ENCODE results near the gene RBSN. TPM values are rescaled to one million over a fixed set of nuclear protein-coding genes. Genes with fewer than 3 reads are reported as not detected.
"Not testable (repeated sequence)": the region's sequence is repeated elsewhere in the genome, so short reads cannot be mapped to it uniquely, and the experiment has no call there.

RBSN gene
- 10 to 100 TPM; 37.2 to 38.7 TPM for total RNA-seq
- total RNA-seq, result 28.5 to 46.0 reads per million in 2 donors

DNA sequence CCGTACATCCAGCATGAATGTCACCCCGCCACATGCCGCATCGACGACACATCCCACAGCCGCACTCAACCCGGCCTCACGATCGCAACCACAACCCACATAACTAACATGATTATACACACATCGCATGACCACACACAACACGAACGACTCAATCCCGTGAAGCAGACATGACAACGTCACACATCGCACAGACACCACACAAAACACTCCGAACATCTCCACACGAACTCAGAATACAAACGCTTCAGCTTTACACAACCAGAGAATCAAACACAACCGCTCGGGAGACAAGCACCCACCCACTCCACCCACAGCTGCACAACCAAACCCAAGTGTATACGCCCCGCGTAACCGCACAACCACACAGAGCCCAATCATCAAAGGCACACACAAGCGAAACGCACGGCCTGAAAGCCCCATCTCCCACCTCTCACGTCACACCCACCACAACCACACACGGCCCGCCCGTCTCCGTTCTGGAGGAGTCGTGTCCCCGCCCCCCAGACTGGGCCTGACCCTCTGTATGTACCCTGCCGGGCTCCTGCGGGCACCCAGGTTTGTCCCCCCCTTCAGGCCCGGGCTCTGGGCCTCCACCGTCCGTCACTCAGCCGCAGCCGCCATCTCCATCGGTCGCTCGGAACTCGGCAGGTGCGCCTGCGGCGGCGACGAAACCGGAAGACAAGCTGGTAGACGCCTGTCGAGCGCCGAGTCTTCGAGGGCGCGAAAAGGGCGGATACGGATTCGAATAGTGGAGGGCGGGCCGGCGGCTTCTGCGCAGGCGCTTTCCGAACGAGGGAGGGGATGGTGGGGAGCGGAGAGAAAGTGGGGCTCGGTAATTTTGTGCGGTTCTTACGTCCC lies at the start of gene RBSN:
TSS of gene RBSN (minus strand) at position 646 of the 861 bp plus-strand sequence. CDS start 3,028 bp downstream, outside the sequence.
- Mint-ChIP-seq H3K36me3 (ENCODE audit: low read depth) (peaks cover 7% of the 10 kb centered on the region), H3K27me3 (no peaks in the 10 kb centered on the region), H3K4me1 (peaks cover 23% of the 10 kb centered on the region)

DNA sequence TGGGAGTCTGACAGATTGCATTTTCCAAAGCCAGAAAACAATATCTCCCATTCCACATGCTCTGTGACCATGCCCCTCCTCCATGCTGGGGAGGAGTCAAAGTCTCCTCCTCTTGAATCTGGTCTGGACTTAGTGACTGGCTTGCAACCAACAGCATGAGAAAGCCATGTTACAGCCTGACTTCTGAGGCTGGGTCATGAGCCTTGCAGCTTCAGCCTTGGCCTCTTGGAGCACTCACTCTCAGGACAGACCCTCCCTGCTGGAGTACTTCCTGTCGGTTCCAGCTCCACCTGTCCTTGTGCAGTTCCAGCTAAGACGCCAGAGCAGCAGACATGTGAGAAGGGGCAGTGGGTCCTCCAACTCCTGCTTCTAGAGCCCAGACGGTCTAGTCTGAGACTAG lies 49.7 kb upstream of the RBSN start:
- Mint-ChIP-seq H3K27ac (no peak overlapping the region), H3K27me3 (peaks cover 57% of the 10 kb centered on the region), H3K4me3 (no peak overlapping the region), H3K4me1 (no peaks in the 10 kb centered on the region), H3K36me3 (ENCODE audit: low read depth) (peaks cover 4% of the 10 kb centered on the region)
- DNase-seq (no peak), ATAC-seq (no peak)
- no peaks in the 10 kb centered on the region for H3K9me3 ChIP-seq (ENCODE audit: control insufficient read depth, low read length, poor library complexity, severe bottlenecking)

More for the DNA sequence above, at the start of gene RBSN:
- Mint-ChIP-seq H3K4me3 (peak within 1 kb of the TSS; percentile 92), H3K27ac (peak within 1 kb of the TSS; percentile 92)
- DNase-seq, result peak; percentile 90 to 94 (median 90)
- no peaks in the 10 kb centered on the region for H3K9me3 ChIP-seq (ENCODE audit: control insufficient read depth, low read length, poor library complexity, severe bottlenecking)
- ATAC-seq, result peak; percentile 82

DNA sequence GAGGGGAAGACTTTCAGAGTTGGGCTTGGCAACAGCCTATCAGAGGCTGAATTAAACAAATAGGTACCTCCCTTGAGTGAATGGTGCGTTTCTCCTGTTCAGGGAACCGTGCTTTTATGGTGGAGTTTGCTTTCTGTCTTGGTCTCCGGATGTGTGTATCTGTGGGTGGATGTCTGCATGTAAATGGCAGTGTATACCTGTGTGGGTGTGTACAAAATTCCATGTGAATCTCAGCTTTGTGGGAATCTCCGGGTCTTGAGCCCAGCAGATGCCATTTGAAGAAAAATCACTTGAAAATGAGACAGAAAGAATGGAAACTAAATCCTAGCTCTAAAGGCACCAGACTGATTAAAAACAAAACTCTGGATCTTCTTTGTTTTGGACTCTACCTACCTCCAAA lies 37.9 kb upstream of the RBSN start:
- not testable (repeated sequence) for H3K4me3 Mint-ChIP-seq; H3K27ac Mint-ChIP-seq; H3K36me3 Mint-ChIP-seq (ENCODE audit: low read depth); DNase-seq; ATAC-seq; H3K4me1 Mint-ChIP-seq; H3K9me3 ChIP-seq (ENCODE audit: control insufficient read depth, low read length, poor library complexity, severe bottlenecking)
- peaks cover 41% of the 10 kb centered on the region for H3K27me3 Mint-ChIP-seq

DNA sequence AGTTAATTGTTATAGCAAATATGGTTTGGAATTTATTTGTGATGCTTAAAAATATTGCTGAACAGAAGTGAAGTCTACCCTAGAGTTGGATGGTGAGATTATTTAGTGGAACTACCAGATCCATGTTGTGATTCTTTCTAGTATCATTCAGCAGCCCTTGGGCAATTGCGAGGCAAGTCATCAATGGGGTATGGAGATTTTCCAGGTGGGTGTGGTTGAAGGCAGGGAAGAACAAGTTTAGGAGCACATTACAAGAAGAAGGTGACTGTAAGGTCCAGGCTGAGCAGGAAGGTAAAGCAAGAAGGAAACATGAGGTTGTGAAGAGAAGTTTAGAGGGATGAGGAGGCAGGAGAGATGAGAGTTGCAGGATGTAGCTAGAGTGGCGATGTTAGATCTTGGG lies 36.0 kb upstream of the RBSN start:
- H3K36me3 Mint-ChIP-seq (ENCODE audit: low read depth); H3K4me3 Mint-ChIP-seq: not testable (repeated sequence)

DNA sequence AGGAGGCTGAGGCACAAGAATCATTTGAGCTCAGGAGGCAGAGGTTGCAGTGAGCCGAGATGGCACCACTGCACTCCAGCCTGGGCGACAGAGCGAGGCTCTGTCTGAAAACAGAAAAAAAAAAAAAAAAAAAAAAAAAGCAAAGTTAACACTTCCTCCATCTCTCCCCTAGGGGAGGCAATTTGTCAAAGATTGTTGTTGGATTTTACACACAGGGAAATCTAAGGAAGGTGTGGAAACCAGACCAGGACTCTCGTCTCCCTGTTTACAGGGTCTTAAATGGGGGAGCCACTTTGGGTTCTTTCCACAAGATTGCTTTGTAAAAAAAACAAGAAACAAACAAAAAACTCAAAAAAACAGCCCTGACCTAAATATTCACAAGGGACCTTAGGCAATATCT lies 29.5 kb upstream of the RBSN start:
- DNase-seq; H3K4me3 Mint-ChIP-seq; H3K4me1 Mint-ChIP-seq; H3K9me3 ChIP-seq (ENCODE audit: control insufficient read depth, low read length, poor library complexity, severe bottlenecking); ATAC-seq; H3K36me3 Mint-ChIP-seq (ENCODE audit: low read depth); H3K27ac Mint-ChIP-seq: not testable (repeated sequence)
- peaks cover 13% of the 10 kb centered on the region for H3K27me3 Mint-ChIP-seq

More for the DNA sequence above, 36.0 kb upstream of the RBSN start:
- not testable (repeated sequence) for ATAC-seq; H3K4me1 Mint-ChIP-seq; H3K27ac Mint-ChIP-seq; H3K9me3 ChIP-seq (ENCODE audit: control insufficient read depth, low read length, poor library complexity, severe bottlenecking); DNase-seq
- H3K27me3 Mint-ChIP-seq, result peaks cover 34% of the 10 kb centered on the region

DNA sequence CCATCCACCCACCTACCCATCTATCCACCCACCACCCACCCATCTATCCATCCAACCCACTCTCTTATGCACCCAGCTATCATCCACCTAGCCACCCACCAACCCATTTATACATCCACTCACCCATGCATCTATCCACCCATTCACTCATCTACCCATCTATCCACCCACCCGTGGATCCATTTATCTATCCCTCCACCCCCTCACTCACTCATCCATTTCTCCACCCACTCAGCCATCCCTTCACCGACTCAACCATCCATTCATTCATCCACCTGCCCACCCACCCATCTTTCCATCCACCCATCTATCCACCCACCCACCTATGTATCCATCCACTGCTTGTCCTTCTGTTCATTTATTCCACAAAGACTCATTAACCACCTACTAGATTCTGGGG lies 28.0 kb upstream of the RBSN start:
- ATAC-seq; H3K36me3 Mint-ChIP-seq (ENCODE audit: low read depth); DNase-seq; H3K9me3 ChIP-seq (ENCODE audit: control insufficient read depth, low read length, poor library complexity, severe bottlenecking); H3K27me3 Mint-ChIP-seq; H3K4me3 Mint-ChIP-seq; H3K27ac Mint-ChIP-seq; H3K4me1 Mint-ChIP-seq: not testable (repeated sequence)

DNA sequence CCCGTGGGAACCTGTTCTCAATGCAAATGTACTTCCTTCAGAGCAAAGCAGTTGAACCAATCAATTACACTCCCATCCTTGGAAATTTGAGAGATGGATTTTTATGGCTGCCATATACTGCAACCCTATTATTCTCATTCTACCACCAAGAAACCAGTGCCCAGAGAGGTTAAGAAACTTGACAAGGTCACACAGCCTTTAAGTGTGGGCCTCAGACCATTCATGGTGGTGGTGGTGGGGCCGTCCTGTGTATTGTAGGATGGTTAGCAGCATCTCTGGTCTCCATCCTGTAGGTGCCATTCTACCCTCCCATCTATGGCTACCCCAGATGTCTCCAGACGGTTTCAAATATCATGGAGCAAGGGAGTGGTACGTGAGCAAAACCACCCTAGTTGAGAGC lies 23.4 kb upstream of the RBSN start:
- DNase-seq (no peak), ATAC-seq (no peak)
- Mint-ChIP-seq H3K27ac (no peak overlapping the region), H3K4me1 (peaks cover 2% of the 10 kb centered on the region), H3K4me3 (no peak overlapping the region), H3K36me3 (ENCODE audit: low read depth) (no peaks in the 10 kb centered on the region), H3K27me3 (peaks cover 4% of the 10 kb centered on the region)
- no peaks in the 10 kb centered on the region for H3K9me3 ChIP-seq (ENCODE audit: control insufficient read depth, low read length, poor library complexity, severe bottlenecking)

DNA sequence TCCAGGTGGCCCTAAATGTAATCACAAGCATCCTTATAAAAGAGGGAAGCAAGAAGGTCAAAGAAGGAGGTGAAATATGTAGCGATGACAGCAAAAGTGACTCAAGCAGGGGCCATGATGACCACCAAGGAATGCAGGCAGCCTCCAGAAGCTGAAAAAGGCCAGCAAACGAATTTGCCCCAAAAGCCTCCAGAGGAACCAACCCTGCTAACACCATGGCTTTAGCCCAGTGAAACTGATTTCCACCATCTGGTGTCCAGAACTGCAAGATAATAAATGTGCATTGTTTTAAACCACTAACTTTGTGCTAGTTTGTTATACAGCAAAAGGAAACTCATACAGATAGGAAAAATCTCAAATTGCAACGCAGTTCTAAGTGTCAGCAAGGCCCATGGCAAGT lies 23.0 kb upstream of the RBSN start:
- H3K4me3 Mint-ChIP-seq, result no peak overlapping the region

DNA sequence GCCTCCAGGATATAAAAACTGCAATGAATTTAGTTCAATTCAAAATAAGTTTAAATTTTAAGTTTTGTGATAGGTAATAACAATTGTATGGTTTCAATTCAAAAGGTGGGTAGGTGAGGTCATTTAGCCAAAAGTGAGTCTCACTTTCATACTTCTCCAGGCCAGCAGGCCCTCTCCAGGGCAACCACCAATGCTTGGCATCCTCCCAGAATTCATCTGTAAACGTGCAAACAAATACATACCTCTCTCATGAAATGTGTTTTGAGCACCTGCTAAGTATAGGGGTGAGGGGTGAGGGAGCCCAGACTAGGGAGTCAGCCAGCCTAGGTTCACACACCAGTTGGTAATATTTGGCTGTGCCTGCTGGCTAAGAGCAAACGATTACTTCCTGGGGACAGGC lies 22.0 kb upstream of the RBSN start:
- no peak for ATAC-seq
- peaks cover 4% of the 10 kb centered on the region for H3K27me3 Mint-ChIP-seq
- H3K4me1 Mint-ChIP-seq, result peaks cover 2% of the 10 kb centered on the region
- H3K27ac Mint-ChIP-seq, result no peak overlapping the region
- H3K36me3 Mint-ChIP-seq (ENCODE audit: low read depth), result no peaks in the 10 kb centered on the region
- no peak overlapping the region for H3K4me3 Mint-ChIP-seq
- no peaks in the 10 kb centered on the region for H3K9me3 ChIP-seq (ENCODE audit: control insufficient read depth, low read length, poor library complexity, severe bottlenecking)
- no peak for DNase-seq

More for the DNA sequence above, 23.0 kb upstream of the RBSN start:
- no peak for ATAC-seq
- no peaks in the 10 kb centered on the region for H3K9me3 ChIP-seq (ENCODE audit: control insufficient read depth, low read length, poor library complexity, severe bottlenecking)
- Mint-ChIP-seq H3K27ac (no peak overlapping the region), H3K36me3 (ENCODE audit: low read depth) (no peaks in the 10 kb centered on the region), H3K27me3 (peaks cover 4% of the 10 kb centered on the region), H3K4me1 (peaks cover 2% of the 10 kb centered on the region)
- no peak for DNase-seq

DNA sequence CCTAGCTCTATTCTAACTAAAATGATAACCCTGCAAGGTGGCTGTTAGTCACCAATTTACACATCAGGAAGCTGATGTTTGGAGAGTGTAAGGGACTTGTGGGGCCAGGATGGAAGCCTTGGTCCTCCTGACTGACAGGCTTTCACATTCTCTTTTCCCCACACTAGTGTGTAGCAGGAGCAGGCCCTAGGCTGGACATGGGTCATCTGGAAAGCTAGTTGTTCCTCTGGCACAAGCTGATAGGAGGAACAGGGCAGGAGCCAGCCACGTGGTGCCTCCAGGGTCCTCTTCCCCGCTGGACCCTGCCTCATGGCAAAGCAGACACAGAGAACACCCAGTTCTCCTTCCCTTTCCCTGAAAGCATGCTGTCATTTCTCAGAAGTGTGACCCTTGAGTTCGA lies 18.1 kb upstream of the RBSN start:
- no peak overlapping the region for H3K4me3 Mint-ChIP-seq
- H3K9me3 ChIP-seq (ENCODE audit: control insufficient read depth, low read length, poor library complexity, severe bottlenecking), result no peaks in the 10 kb centered on the region
- H3K27me3 Mint-ChIP-seq, result peaks cover 4% of the 10 kb centered on the region
- H3K27ac Mint-ChIP-seq, result no peak overlapping the region
- ATAC-seq (no peak), DNase-seq (no peak)
- no peaks in the 10 kb centered on the region for H3K36me3 Mint-ChIP-seq (ENCODE audit: low read depth)
- H3K4me1 Mint-ChIP-seq, result peaks cover 2% of the 10 kb centered on the region

DNA sequence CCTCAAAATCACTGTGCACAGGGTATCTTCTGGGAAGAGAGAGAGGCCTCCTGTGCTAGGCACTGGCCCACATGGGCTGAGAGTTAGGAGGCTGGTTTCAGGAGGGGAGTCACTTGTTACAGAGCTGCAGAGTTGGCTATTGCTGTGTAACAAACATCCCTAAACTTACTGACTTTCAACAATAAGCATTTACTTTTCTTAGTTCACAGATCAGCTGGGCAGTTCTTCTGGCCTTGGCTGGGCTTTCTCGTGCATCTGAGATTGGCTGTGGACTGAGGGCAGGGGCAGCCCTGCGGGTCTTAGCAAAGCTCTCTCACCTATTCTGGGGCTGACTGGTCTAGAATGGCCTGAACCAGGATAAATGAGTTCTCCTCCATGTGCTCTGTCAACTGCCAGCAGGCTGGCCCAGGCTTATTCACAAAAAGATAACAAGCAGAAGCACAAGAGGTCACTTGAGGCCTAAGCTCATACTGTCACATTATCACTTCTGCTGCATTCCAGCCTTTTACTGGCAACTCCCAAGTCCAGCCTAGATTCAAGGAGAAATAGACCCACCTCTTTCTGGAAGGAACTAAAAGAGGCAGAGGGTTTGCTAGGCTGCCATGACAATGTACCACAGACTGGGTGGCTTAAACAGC lies 17.2 kb upstream of the RBSN start:
- peaks cover 2% of the 10 kb centered on the region for H3K27me3 Mint-ChIP-seq
- H3K9me3 ChIP-seq (ENCODE audit: control insufficient read depth, low read length, poor library complexity, severe bottlenecking), result no peaks in the 10 kb centered on the region
- no peaks in the 10 kb centered on the region for H3K36me3 Mint-ChIP-seq (ENCODE audit: low read depth)
- DNase-seq, result no peak
- H3K4me1 Mint-ChIP-seq, result peaks cover 2% of the 10 kb centered on the region
- H3K4me3 Mint-ChIP-seq, result no peak overlapping the region
- ATAC-seq, result no peak
- H3K27ac Mint-ChIP-seq, result no peak overlapping the region

DNA sequence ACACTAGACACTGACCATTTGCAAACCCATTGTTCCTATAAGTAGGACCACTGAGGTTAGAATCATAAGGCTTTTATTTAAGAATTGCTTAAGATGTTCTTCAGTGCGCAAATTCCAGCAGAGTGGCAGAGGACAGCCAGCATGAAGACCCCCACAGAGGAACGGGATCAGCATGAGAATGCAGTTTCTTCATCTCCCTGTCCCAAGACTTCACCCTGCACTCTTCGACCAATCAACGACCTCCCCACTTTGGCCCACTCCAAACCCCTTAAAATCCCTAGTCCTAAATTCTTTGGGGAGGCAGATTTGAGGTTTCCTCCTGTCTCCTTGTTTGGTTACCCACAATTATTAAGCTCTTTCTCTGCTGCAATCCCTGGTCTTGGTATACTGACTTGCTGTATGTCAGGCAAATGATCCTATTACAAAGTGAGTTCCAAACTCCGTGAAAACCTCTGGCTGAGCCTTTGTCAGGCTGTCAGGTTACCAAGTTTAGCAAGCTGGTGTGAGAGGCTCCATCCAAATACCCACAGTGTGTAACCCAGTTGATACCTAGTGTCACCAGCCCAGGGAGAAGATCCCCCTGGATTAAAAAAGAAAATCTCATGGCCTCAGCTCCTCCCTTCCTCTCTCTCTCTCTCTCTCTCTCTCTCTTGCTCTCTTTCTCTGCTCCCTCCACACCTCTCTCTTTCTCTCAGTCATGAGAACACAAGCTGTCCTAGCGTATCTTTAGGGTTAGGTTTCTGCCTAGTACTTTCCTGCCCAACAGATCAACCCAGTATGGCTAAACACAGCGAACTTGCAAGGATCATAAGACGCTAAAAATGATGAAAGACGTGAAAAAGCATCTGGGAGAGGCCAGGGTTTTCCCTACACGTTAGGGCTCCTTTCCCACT lies 15.8 kb upstream of the RBSN start:
- H3K27me3 Mint-ChIP-seq, result peaks cover 4% of the 10 kb centered on the region

DNA sequence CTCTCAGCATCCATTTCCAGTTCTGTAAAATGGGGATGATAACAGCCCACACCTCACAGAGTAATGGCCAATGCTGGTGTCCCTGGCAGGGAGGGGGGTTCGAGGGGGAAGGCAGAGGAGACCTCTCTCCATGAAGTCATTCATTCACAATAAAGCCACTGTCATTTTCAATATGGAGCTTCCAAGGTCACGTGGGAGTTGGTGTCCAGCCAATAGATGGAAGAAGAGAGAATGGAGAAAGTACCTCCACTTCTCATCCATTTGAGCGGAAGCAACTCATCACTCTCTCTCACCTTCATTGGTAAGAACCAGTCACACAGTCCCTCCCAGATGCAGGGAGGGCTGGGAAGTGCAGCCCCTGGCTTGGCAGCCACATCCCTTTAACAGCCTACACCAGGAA lies 14.9 kb upstream of the RBSN start:
- Mint-ChIP-seq H3K27ac (no peak overlapping the region), H3K36me3 (ENCODE audit: low read depth) (no peaks in the 10 kb centered on the region), H3K27me3 (peaks cover 7% of the 10 kb centered on the region), H3K4me1 (peaks cover 2% of the 10 kb centered on the region), H3K4me3 (no peak overlapping the region)
- H3K9me3 ChIP-seq (ENCODE audit: control insufficient read depth, low read length, poor library complexity, severe bottlenecking), result no peaks in the 10 kb centered on the region
- no peak for DNase-seq
- ATAC-seq, result no peak

More for the DNA sequence above, 15.8 kb upstream of the RBSN start:
- ATAC-seq (no peak), DNase-seq (no peak)
- H3K27ac Mint-ChIP-seq, result no peak overlapping the region
- H3K4me1 Mint-ChIP-seq, result peaks cover 2% of the 10 kb centered on the region
- H3K9me3 ChIP-seq (ENCODE audit: control insufficient read depth, low read length, poor library complexity, severe bottlenecking), result no peaks in the 10 kb centered on the region
- no peaks in the 10 kb centered on the region for H3K36me3 Mint-ChIP-seq (ENCODE audit: low read depth)
- no peak overlapping the region for H3K4me3 Mint-ChIP-seq
